ENCODE results near the gene IL27RA.
A peak's percentile ranks its signal among the peaks of the same experiment; 100 is the strongest.
"Not testable (repeated sequence)": the region's sequence is repeated elsewhere in the genome, so short reads cannot be mapped to it uniquely, and the experiment has no call there.

IL27RA gene

DNA sequence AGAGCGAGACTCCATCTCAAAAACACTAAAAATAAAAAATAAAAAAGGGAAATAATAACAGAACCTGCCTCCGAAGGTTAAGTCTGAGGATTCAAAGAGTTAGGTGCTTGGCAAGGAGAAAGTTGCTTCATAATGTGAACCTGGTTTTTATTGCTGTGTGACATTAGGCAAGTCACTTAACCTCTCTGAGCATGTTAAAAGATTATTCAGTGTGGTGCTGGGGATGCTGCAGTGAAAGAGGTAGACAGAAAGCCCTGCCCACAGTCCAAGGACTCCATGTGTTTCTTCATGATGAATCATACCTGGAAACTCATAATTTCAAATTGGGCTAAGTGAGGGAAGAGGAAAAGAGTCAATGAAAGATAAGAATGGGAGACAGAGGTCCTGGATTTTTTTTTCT lies 2.4 kb downstream of the IL27RA start:
- no peak for DNase-seq

DNA sequence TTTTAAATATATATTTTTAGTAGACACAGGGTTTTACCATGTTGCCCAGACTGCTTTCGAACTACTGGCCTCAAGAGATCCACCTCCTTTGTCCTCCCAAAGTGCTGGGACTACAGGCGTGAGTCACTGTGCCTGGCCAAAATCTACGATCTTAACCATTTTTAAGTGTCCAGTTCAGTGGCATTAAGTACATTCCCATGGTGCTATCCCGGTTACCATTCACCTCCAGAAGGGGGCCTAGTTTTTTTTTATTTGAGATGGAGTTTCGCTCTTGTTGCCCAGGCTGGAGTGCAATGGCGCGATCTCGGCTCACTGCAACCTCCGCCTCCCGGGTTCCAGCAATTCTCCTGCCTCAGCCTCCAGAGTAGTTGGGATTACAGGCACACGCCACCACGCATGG lies 3.6 kb downstream of the IL27RA start:
- not testable (repeated sequence) for DNase-seq

DNA sequence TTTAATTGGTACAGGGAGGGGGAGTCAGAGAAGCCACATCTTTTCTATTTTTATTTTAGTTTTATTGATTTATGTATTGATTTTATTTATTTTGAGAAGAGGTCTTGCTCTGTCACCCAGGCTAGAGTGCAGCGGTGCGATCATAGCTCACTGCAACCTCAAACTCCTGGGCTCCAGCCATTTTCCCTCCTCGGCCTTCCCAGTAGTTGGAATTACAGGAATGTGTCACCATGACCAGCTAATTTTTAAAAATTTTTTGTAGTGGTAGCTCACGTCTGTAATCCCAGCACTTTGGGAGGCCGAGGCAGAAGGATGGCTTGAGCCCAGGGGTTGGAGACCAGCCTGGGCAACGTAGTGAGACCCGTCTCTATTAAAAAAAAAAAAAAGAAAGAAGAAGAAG lies 4.1 kb downstream of the IL27RA start:
- no peak for DNase-seq

DNA sequence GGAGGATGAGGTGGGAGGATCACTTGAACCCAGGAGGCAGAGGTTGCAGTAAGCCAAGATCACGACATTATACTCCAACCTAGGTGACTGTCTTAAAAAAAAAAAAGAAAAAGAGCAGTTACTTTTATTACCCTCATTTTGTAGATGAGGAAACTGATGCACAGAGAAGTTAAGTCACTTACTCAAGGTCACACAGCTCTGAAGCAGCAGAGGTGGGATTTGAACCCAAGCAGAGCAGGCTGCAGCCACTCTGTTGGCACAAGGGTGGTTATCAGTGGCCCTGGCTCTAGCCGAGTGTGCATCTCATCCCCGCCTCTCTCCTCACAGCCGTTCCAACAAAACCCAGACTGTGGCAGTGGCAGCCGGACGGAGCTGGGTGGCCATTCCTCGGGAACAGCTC lies 7.6 kb downstream of the IL27RA start:
- DNase-seq: no peak

DNA sequence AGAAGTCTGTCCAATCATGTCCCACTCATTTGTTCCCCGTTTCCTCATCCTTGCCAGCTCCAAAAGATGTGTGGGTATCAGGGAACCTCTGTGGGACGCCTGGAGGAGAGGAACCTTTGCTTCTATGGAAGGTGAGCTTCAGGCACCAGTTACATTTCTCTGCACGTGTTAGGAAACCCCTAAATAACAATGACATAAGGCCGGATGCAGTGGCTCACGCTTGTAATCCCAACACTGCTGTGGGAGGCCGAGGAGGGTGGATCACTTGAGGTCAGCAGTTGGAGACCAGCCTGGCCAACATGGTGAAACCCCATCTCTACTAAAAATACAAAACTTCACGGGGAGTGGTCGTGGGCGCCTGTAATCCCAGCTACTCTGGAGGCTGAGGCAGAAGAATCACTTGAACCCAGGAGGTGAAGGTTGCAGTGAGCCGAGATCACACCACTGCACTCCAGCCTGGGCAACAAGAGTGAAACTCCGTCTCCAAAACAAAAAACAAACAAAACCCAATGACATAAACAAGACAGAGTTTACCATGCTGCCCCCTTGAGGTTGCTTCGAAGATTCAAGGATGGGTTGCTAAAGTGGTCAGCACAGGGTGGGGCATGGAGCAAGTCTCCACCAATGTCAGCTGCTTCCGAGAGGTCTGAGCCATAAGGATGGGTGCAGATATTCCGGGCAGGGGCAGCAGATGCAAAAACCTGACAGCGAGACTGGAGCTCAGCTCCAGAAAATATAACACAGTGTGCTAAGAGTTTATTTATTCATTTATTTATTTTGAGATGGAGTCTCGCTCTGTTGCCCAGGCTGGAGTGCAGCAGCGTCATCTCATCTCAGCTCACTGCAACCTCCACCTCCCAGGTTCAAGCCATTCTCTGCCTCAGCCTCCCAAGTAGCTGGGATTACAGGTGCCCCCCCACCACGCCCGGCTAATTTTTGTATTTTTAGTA lies 11.4 kb downstream of the IL27RA start:
- not testable (repeated sequence) for DNase-seq

DNA sequence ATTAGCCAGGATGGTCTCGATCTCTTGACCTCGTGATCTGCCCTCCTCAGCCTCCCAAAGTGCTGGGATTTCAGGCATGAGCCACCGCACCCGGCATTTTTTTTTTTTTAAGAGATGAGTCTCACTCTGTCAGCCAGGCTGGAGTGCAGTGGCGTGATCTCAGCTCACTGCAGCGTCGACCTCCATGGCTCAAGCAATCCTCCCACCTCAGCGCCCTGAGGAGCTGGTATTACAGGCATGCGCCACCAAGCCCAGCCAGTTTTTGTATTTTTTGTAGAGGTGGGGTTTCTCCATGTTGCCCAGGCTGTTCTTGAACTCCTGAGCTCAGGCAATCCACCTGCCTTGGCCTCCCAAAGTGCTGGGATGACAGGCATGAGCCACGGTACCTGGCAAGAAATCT lies 16.3 kb downstream of the IL27RA start:
- DNase-seq: not testable (repeated sequence)

DNA sequence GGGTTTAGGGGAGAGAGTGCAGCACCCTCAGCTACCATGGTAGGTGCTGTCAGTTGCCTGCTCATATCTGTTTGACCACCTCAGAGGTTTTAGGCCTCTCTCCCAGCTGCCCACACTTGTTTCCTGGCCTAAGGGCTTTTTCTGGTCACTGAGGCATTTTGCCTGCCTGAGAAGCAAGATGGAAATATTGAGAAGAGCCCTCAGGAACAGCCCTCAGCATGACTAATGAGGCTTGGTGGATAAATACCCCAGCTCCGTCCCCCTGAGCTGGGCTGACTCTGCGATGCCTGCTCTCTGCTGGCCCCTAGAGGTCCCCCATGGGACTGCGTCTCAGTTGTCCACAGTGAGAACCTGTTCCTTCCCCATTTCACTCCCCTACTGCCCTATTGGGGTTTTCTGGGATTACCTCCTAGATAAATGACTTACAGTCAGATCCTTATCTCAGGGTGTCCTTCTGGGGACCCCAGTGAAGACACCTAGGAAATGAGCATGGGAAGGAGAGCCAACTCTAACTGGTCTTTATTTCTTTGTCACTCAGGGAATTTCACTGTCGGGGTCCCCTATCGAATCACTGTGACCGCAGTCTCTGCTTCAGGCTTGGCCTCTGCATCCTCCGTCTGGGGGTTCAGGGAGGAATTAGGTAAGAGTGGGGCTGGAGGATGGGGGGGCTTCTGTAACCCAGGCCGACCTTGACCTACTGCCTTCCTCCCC lies 17.0 kb downstream of the IL27RA start:
- peak in 1 of 2 experiments; percentile 13 for DNase-seq

DNA sequence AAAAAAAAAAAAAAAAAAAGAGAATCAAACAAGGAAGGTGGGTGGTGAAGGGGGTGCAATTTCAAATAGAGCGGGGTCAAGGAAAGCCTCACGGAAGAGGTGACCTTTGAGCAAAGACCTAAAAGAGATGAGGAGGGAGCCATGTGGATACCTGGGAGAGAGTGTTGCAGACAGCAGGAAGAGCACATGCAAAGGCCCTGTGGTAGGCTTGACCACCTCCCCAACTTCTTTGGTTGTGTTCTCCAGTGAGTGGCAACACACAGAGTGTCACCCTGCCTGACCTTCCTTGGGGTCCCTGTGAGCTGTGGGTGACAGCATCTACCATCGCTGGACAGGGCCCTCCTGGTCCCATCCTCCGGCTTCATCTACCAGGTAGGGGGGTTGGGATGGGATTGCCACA lies 18.9 kb downstream of the IL27RA start:
- DNase-seq: no peak

DNA sequence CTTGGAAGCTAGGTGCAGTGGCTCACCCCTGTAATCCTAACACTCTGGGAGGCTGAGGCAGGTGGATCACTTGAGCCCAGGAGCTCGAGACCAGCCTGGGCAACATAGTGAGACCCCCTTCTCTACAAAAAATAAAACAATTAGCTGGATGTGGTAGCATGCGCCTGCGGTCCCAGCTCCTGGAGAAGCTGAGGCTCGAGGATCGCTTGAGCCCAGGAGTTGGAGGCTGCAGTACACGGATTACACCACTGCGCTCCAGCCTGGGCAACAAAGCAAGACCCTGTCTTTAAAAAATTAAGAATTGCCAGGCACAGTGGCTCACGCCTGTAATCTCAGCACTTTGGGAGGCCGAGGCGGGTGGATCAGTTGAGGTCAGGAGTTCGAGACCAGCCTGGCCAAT lies 19.4 kb downstream of the IL27RA start:
- DNase-seq: not testable (repeated sequence)

DNA sequence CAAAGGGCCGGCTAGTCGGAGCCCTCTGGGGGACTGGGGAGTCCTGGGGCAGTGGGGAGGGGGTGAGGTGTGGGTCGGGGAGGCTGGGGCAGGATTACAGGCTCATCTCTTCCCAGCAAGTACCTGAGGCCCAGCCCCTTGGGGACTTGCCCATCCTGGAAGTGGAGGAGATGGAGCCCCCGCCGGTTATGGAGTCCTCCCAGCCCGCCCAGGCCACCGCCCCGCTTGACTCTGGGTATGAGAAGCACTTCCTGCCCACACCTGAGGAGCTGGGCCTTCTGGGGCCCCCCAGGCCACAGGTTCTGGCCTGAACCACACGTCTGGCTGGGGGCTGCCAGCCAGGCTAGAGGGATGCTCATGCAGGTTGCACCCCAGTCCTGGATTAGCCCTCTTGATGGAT lies 20.4 kb downstream of the IL27RA start:
- DNase-seq: no peak

DNA sequence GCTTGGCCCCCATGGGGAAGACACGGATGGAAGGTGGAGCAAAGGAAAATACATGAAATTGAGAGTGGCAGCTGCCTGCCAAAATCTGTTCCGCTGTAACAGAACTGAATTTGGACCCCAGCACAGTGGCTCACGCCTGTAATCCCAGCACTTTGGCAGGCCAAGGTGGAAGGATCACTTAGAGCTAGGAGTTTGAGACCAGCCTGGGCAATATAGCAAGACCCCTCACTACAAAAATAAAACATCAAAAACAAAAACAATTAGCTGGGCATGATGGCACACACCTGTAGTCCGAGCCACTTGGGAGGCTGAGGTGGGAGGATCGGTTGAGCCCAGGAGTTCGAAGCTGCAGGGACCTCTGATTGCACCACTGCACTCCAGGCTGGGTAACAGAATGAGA lies 20.9 kb downstream of the IL27RA start:
- DNase-seq: no peak

DNA sequence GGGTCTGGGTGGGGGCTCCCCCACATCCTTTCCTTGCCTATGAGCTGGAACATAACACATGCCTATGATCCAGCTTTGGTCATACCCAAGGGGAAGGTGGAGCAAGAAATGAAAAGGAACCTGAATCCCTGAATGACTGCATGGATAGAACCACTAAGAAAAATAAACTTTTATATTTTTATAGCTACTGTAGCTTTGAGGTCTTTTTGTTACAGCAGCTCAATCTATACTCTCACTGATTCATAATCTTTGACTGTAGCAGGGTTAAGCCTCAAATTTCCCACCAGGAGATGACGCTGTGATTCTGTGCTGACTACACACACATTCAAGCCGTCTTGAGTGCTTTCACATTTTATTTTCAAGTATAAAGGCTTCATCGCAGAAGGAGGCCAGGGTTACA lies 21.5 kb downstream of the IL27RA start:
- no peak for DNase-seq

DNA sequence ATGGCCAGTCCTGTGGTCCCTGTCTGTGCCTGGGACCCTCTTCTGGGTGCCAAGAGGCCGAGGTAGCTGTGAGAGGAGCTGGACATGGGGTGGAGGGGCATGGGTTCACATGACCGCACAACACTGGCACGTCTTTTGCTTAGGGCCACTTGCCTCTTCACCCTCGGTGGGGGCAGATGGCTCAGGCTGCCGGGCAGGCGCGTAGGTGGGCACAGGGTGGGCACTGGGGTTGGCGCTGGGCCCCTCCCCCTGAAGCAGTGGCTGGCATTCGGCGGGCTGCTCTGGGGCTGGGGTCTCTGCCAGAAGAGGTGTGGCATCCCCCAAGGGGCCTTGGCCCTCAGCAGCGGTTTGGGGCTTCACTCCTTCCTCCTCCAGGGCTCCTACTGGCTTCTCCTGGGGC lies 21.9 kb downstream of the IL27RA start:
- no peak for DNase-seq

DNA sequence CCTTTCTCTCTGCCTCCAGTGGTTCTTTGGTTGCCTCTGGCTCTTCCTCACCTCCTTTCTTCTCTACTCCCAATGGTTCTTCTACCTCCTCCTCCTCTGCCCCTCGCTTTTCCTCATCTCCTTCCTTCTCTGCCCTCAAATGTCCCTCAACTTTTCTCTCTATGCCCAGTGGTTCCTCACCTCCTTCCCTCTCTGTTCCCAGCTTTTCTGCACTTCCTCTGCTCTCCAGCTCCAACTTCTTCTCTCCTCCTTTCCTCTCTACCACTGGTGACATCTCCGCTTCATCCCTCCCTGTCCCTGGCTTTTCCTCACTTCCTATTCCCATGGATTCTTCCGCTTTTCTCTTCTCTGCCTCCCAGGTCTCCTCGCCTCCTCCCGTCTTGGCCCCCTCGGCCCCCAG lies 22.5 kb downstream of the IL27RA start:
- no peak for DNase-seq

DNA sequence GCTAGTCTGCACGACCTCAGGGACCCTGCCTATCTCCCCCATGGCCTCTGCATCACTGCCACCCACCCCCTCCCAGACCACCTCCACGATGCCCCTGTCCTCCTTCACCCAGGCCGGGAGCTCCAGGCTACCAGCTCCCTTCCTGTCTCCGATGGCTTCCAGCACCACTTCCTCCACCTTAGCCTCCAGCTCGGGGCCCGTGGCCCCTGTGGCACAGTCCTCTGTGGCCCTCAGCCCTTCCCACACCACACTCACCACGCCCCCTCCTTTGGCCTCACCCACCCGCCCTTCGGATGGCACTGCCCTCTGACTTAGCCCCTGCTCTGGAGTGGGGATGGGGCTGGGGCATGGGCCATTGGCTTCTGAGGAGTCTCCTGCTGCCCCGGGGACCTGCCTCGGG lies 23.2 kb downstream of the IL27RA start:
- DNase-seq: no peak

DNA sequence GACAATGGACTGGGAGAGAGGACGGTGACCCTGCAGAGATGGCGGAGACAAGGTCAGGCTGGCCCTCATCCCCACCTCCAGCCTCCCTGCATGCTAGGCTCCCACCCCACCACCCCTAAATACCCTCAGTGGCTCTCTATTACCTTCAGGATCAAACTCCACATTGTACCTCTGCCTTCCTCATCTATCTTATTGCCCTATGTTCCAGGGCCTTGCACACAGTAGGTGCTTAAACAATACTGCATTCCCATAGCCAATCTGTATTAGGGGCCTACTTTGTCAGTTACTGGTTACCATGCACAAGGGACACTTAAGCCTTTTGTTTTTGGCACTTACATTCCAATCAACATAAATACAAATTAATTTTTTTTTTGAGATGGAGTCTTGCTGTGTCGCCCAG lies 23.8 kb downstream of the IL27RA start:
- DNase-seq: no peak

DNA sequence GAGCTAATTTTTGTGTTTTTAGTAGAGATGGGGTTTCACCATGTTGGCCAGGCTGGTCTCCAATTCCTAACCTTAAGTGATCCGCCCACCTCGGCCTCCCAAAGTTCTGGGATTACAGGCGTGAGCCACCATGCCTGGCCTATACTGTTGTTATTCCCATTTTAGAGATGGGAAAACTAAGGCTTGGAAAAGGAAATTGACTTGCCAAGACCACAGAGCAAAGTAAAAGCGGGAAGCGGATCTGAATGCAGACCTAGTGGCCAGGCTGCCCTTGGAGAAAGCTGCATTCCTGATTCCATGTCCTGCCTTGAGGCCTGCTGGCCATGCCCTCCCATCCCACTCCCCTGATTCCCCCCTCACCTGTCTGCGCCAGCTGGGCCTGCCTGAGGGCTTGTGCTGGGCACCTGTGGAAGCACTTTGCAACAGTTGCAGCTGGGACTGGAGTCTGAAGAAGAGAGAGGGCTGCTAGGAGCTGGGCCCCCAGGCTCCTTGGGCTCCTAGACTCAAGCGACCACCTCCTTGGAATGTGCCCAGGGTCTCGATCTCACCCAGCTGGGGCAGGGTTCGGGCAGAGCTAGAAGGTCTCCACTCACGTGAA lies 24.6 kb downstream of the IL27RA start:
- DNase-seq: no peak

DNA sequence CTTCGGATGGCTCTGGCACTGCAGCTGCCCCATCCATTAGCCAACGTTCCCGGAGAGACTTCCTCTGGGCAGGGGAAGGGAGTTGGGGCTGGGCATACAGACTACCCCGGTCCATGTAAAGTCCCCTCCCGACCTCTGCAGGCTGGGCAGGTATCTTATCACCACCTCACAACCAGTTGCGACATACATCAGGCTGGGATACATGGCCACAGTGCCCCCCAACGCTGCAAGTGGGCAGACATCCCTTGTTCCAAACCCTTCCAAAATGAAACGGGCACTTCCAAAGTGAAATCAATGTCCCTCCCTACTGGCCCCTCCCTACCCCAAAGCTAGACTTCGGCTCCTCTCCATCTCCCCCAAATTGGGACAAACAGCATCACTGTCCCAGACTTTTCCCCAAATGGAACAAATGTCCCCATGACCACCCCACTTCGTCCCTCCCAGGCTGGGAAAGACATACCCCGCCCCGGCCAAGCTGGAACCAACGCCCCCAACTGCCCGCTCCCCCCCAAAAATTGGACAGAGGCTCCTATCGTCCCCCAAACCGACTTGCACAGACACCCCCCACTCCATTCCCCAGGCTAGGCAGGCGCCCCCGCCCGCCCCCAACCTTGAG lies 25.3 kb downstream of the IL27RA start:
- DNase-seq: no peak

DNA sequence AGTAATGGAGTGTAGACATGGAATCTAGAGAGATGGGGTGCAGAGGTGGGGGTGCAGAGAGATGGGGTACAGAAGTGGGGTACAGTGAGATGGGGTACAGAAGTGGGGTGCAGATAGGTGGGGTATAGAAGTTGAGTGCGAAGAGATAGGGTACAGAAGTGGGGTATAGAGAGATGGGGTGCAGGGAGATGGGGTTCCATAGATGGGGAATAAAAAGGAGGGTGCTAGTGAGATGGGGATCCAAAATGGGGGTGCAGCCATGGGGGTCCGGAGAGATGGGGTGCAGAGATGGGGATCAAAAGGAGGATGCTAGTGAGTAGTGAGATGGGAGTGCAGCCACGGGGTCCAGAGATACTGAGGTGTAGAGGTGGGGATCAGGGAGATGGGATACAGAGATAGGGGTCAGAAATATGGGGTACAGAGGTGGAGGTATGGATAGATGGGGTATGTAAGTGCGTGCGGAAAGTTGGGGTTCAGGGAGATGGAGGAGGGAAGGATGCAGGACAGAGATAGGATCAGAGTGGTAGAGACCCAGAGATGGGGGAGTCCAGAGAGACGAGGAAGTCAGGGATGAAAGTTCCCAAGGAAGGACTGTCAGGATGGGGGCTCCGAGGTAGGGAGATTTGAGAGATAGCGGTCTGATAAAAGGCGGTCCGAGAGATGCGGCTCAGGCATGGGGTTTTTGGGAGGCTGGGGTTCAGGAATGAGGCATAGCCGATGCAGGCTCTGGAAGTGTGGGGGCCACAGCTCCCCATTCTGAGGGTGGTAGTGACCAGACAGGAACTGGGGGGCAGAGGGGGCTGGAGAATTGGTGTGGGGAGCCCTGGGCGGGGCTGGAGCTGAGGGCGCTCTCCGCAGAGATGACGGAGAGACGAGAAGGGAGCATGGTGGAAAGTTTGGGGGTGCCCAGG lies 26.9 kb downstream of the IL27RA start:
- no peak for DNase-seq

DNA sequence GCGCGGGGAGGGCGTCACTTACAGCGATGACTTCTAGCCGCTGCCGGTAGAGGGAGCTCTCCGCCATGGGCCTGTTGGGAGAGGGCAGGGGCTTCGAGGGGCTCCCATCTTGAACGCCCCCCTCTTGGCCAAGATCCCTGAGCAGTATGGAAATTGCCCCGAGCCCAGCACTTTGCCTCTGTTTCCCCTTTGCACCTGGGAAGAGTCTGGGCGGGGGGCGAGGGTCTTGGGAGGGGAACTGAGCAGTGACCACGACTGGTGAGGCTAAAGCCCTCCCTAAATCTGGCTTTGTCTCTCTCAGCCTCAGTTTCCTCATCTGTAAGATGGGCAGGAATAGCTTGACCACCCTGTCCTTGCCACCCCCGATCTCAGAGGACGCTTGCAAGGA lies 27.5 kb downstream of the IL27RA start:
- peak in 1 of 2 experiments; percentile 44 for DNase-seq

DNA sequence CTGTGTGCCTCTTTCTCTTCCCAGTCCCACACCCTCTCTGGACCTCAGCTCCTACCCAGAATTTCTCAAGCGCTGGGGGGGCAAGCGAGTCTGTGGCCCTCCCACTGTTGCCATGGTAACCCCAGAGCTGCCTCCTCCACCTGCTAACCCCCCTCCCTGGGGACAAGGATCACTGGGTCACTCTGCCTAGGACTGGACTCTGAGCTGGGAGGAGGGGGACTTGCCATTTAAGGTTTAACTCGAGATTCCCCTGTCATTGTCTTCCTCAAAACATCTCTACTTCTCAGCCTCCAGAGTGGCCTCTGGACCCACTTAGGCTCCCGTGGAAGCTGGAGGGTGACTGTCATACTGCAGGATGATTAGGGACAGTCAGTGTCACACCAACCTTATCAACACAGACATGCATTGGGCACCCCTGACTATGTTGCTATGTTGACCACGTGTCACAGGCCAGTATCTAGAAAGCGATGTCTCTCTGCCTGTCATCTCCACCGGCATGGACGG lies 28.1 kb downstream of the IL27RA start:
- DNase-seq: no peak

All from NCI-H1930 (cell line).